Pancreas (tissue), 10 donors: ENCODE data around the gene LDLRAD4. TPM values are rescaled to one million over a fixed set of nuclear protein-coding genes. Genes with fewer than 3 reads are reported as not detected.

Source experiments
- ATAC-seq, 4 donors: fragments of 200-7000 bp; cut with Tn5 transposase; one replicate each; pipeline versions ENCODE4 v1.8.0 to v1.9.1; 2020; ENCODE audit warnings: mild to moderate bottlenecking in 4 of 4, moderate library complexity in 4 of 4
- DNase-seq, 6 donors: peaks; one replicate each; pipeline ENCODE4 v3.0.0-alpha.2; 2020
- FAIRE-seq: peaks from 2 replicates; lab custom pipeline; 2012; peaks lifted over from hg19 to GRCh38; lab: Jason Lieb, UNC
- H3K27ac ChIP-seq, 4 donors: fragments of 200-600 bp; sonication (generic); 1 replicate in 3 of 4; 2 replicates in 1 of 4; pipeline versions ENCODE4 v1.5.0 to v1.8.0; 2020
- H3K27me3 ChIP-seq, 4 donors: fragments of 200-600 bp; one replicate each; pipeline ENCODE4 v1.8.0; 2021
- H3K36me3 ChIP-seq, 3 donors: fragments of 200-600 bp; sonication (generic) in 1 of 3; one replicate each; pipeline versions ENCODE4 v1.5.0 to v1.8.0; 2020 to 2021
- H3K4me1 ChIP-seq, 3 donors: fragments of 200-600 bp; one replicate each; pipeline ENCODE4 v1.8.0; 2021
- H3K4me3 ChIP-seq, 4 donors: fragments of 200-600 bp; sonication (generic) in 2 of 4; one replicate each; pipeline versions ENCODE4 v1.5.0 to v1.8.0; 2020 to 2021
- H3K9me3 ChIP-seq, 4 donors: fragments of 200-600 bp; one replicate each; pipeline ENCODE4 v1.8.0; 2021
- CTCF ChIP-seq, 4 donors: fragments of 200-600 bp; sonication (generic) in 3 of 4; IDR thresholded peaks; one replicate each; pipeline versions ENCODE4 v1.5.0 to v1.8.0; 2021; ENCODE audit warnings: antibody characterized with exemption in 4 of 4
- WGBS, 2 donors: extraction: QIAGEN DNeasy Blood & Tissue Kit; methylation state at CpG; one replicate each; pipeline ENCODE4 v1.1.7; 2013; 5-methylcytosine and 5-hydroxymethylcytosine counted together
- intact Hi-C, 3 donors: fragments of 100-400 bp; cut with DNase I; formaldehyde crosslinking; loops; one replicate each; pipeline versions ENCODE4 v1.11.1 to v1.14.2; 2022
- polyA plus RNA-seq, 2 donors: library from polyadenylated mRNA; stranded (reverse); fragments of 200-250 nt; gene quantifications; one replicate each; pipeline ENCODE4 v1.2.3, GENCODE V29; 2013
- total RNA-seq, 6 donors: library from RNA; stranded (reverse); fragmentation: NEBNext Ultra II Directional in 4 of 6; extraction: Animal tissue kit (Norgen Biotek cat#: 25700) in 4 of 6; gene quantifications; one replicate each; pipeline versions ENCODE4 v1.2.1 to v1.2.4, GENCODE V29; 2021 to 2023
- donor health status: healthy with polysubstance abuse.
- donor health status: DM: no; HTN: no; CAD: no; lungs with moderate emphysema.
- donor health status: DM: no; HTN: no; CAD: no.
- donor health status: control.
- donor health status: control.
- donor health status: Bipolar disorder and iron deficiency.
- donor health status: DM: yes; HTN: yes; CAD: no.
- donor health status: DM: no; HTN: no; CAD: no.
- donor health status: DM: no; HTN: no; CAD: no.
- donor health status: DM: yes; HTN: yes; CAD: no.

LDLRAD4 gene
- total and polyA plus RNA-seq, 8 donors: 2.5 to 21.8 (median 5.7) TPM

GRCh38 chr18:13369353-13369752, 150.8 kb downstream of the LDLRAD4 start:
- intact Hi-C loops: no loop called here
- WGBS, 2 donors: 56 to 57% methylated on average over 9 of the region's 9 CpGs
- no peak overlapping the region for H3K4me3 ChIP-seq

GRCh38 chr18:13369756-13370510, 151.4 kb downstream of the LDLRAD4 start:
- Histone ChIP-seq H3K4me1 (peaks cover 0 to under 1% (median 0%) of the 10 kb centered on the region in 3 donors), H3K4me3 (no peak overlapping the region), H3K9me3 (no peaks in the 10 kb centered on the region), H3K27me3 (no peaks in the 10 kb centered on the region), H3K27ac (peak overlapping the region in 1 of 4 donors; percentile 68), H3K36me3 (no peaks in the 10 kb centered on the region)
- TF ChIP-seq CTCF (IDR thresholded peaks at IDR 0.05): no peak
- 52 to 61% methylated on average over 15 of the region's 15 CpGs for WGBS, 2 donors
- FAIRE-seq (no peak), DNase-seq (no peak), ATAC-seq (peak; percentile 58 to 78 (median 72))
- intact Hi-C loops: no loop called here

More at GRCh38 chr18:13369353-13369752, 150.8 kb downstream of the LDLRAD4 start:
- H3K27ac ChIP-seq: peak overlapping the region in 1 of 4 donors; percentile 68
- ATAC-seq (peak in 2 of 4 donors; percentile 9 to 28), DNase-seq (no peak), FAIRE-seq (no peak)
- no peaks in the 10 kb centered on the region for H3K4me1 ChIP-seq
- H3K27me3 ChIP-seq: no peaks in the 10 kb centered on the region
- H3K36me3 ChIP-seq: no peaks in the 10 kb centered on the region
- H3K9me3 ChIP-seq: no peaks in the 10 kb centered on the region
- TF ChIP-seq CTCF (IDR thresholded peaks at IDR 0.05): no peak

- TF ChIP-seq CTCF (IDR thresholded peaks at IDR 0.05): no peak
- DNase-seq: no peak
- ATAC-seq: no peak
- Histone ChIP-seq H3K4me3 (no peak overlapping the region), H3K27ac (no peak overlapping the region), H3K9me3 (no peaks in the 10 kb centered on the region), H3K36me3 (no peaks in the 10 kb centered on the region), H3K4me1 (peaks cover 0 to 3% (median 0%) of the 10 kb centered on the region in 3 donors), H3K27me3 (no peaks in the 10 kb centered on the region)
- FAIRE-seq: no peak
- 90 to 91% methylated on average over 16 of the region's 16 CpGs for WGBS, 2 donors
- intact Hi-C loops: no loop called here
Observed at GRCh38 chr18:13370995-13371625, 152.6 kb downstream of the LDLRAD4 start.

GRCh38 chr18:13371689-13372418, 153.3 kb downstream of the LDLRAD4 start:
- Histone ChIP-seq H3K4me3 (no peak overlapping the region), H3K9me3 (no peaks in the 10 kb centered on the region), H3K36me3 (no peaks in the 10 kb centered on the region), H3K4me1 (peaks cover 0 to 3% (median 0%) of the 10 kb centered on the region in 3 donors), H3K27me3 (no peaks in the 10 kb centered on the region), H3K27ac (no peak overlapping the region)
- intact Hi-C loops: no loop called here
- DNase-seq (no peak), FAIRE-seq (no peak), ATAC-seq (no peak)
- WGBS, 2 donors: 83 to 84% methylated on average over 10 of the region's 10 CpGs
- TF ChIP-seq CTCF (IDR thresholded peaks at IDR 0.05): no peak
